ENCODE measurements around the gene CREB3L1.

The CREB3L1 gene

GRCh38 chr11:46351148-46351547, 73.7 kb downstream of the CREB3L1 start:
- Histone ChIP-seq H4K20me1 (ENCODE audit: insufficient read depth) (no peaks in the 10 kb centered on the region), H3K79me2 (ENCODE audit: insufficient read depth, low read depth) (peaks cover 32% of the 10 kb centered on the region), H3K4me2 (no peak overlapping the region), H2AFZ (ENCODE audit: low read depth) (no peak overlapping the region), H3K27ac (no peak overlapping the region), H3K27me3 (ENCODE audit: insufficient read depth, low read depth) (no peaks in the 10 kb centered on the region; the same call in 1 of the 2 replicates), H3K36me3 (ENCODE audit: insufficient read depth) (no peaks in the 10 kb centered on the region; the same call in 1 of the 2 replicates), H3K9ac (no peak overlapping the region), H3K4me1 (ENCODE audit: low read depth, poor library complexity, severe bottlenecking) (peaks cover 20% of the 10 kb centered on the region), H3K4me3 (IDR thresholded peaks at IDR 0.05; ENCODE audit: insufficient read depth, low read depth, low read length) (no peak overlapping the region)
- no peak for TF ChIP-seq CTCF (conservative IDR thresholded peaks at IDR 0.05; ENCODE audit: low read depth, low read length)

- H3K9ac ChIP-seq, result no peak overlapping the region
- H3K4me3 ChIP-seq (IDR thresholded peaks at IDR 0.05; ENCODE audit: insufficient read depth, low read depth, low read length), result no peak overlapping the region
- no peaks in the 10 kb centered on the region for H3K27me3 ChIP-seq (ENCODE audit: insufficient read depth, low read depth)
- peaks cover 23% of the 10 kb centered on the region for H3K4me1 ChIP-seq (ENCODE audit: low read depth, poor library complexity, severe bottlenecking)
- H3K4me2 ChIP-seq, result no peak overlapping the region
- no peak overlapping the region for H3K27ac ChIP-seq
- H3K79me2 ChIP-seq (ENCODE audit: insufficient read depth, low read depth), result peaks cover 32% of the 10 kb centered on the region
- no peak for TF ChIP-seq CTCF (conservative IDR thresholded peaks at IDR 0.05; ENCODE audit: low read depth, low read length)
- H4K20me1 ChIP-seq (ENCODE audit: insufficient read depth), result no peaks in the 10 kb centered on the region
- H2AFZ ChIP-seq (ENCODE audit: low read depth), result no peak overlapping the region
- H3K36me3 ChIP-seq (ENCODE audit: insufficient read depth), result no peaks in the 10 kb centered on the region; the same call in 1 of the 2 replicates
Observed at GRCh38 chr11:46351606-46352005, 74.1 kb downstream of the CREB3L1 start.

DNA sequence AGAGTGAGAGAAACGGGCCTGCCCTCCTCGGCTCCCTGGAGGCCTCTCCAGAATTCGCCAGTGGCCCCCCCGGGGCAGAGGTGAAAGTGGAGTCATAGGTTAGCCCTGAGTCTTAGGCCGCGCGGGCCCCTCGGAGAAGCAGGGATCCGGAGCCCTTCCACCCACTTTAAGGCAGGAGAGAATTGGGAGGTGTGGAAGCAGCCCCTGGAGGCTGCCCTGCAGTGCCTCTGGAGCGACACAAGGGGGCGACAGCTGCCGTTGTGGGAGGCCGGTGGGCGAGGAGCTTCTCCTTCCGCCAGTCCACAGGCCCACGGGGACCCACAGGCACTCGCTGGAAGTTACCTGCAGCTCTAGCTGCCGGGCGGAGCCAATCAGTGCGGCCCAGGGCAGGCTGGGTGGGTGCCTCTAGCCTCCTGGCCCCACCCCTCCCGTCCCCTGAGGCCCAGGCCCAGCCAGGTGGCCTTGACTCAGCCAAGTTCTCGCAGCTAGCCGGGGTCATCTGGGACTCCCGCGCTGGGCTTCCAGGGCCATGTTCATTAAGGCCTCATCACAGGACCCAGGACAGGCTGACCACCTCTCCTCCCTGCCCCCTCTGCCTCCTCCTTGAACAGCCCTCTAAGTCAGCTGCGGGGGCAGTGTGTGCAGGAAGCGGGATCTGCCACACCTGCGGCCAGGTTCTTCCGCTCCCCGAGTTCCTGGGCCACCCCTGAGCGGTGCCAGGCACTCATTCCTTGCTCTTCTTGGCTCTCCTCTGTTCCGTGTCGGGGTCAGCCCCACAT, 74.8 kb downstream of the CREB3L1 start:
- H4K20me1 ChIP-seq (ENCODE audit: insufficient read depth), result no peaks in the 10 kb centered on the region
- no peak overlapping the region for H3K9ac ChIP-seq
- no peak overlapping the region for H3K4me2 ChIP-seq
- no peaks in the 10 kb centered on the region for H3K27me3 ChIP-seq (ENCODE audit: insufficient read depth, low read depth)
- H3K27ac ChIP-seq, result no peak overlapping the region
- H2AFZ ChIP-seq (ENCODE audit: low read depth), result no peak overlapping the region
- peaks cover 25% of the 10 kb centered on the region for H3K4me1 ChIP-seq (ENCODE audit: low read depth, poor library complexity, severe bottlenecking)
- no peaks in the 10 kb centered on the region; the same call in 1 of the 2 replicates for H3K36me3 ChIP-seq (ENCODE audit: insufficient read depth)
- H3K4me3 ChIP-seq (IDR thresholded peaks at IDR 0.05; ENCODE audit: insufficient read depth, low read depth, low read length), result no peak overlapping the region
- peak; percentile 64 for TF ChIP-seq CTCF (conservative IDR thresholded peaks at IDR 0.05; ENCODE audit: low read depth, low read length)
- peaks cover 32% of the 10 kb centered on the region for H3K79me2 ChIP-seq (ENCODE audit: insufficient read depth, low read depth)

DNA sequence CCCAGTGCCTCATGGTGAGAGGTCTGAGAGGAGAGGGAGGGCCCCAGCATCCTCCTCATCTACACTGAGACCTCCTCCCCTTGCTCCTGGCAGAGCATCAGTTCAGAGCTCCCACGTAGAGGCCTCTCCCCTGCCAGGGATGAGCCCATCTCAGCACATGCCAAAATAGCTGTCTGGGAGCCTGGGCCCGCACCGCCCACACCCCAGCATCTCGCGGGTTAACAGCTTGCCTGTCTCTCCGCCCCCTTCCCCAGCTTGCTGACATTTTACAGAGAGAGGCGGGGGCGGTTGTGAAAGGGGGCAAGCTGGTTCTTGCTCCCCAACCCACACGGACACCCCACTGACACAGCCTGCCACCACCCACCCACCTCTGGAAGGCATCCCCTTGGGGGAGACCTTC, 76.2 kb downstream of the CREB3L1 start:
- Histone ChIP-seq H3K4me1 (ENCODE audit: low read depth, poor library complexity, severe bottlenecking) (peaks cover 25% of the 10 kb centered on the region), H3K27ac (no peak overlapping the region), H3K27me3 (ENCODE audit: insufficient read depth, low read depth) (no peaks in the 10 kb centered on the region), H2AFZ (ENCODE audit: low read depth) (no peak overlapping the region), H3K4me2 (no peak overlapping the region), H3K36me3 (ENCODE audit: insufficient read depth) (no peaks in the 10 kb centered on the region; the same call in 1 of the 2 replicates), H3K4me3 (IDR thresholded peaks at IDR 0.05; ENCODE audit: insufficient read depth, low read depth, low read length) (no peak overlapping the region), H3K79me2 (ENCODE audit: insufficient read depth, low read depth) (peaks cover 21% of the 10 kb centered on the region; the same call in 1 of the 2 replicates), H4K20me1 (ENCODE audit: insufficient read depth) (no peaks in the 10 kb centered on the region), H3K9ac (no peak overlapping the region)
- no peak for TF ChIP-seq CTCF (conservative IDR thresholded peaks at IDR 0.05; ENCODE audit: low read depth, low read length)

Data from KMS-11 (cell line).